CD4-positive, alpha-beta T cell treated with Interleukin-6 at 100 ng/mL for 8 hours (primary cell): Measurements from ENCODE around the gene FPR2.
"Not testable (repeated sequence)": the region's sequence is repeated elsewhere in the genome, so short reads cannot be mapped to it uniquely, and the experiment has no call there.

ENCODE experiments used
- DNase-seq: peaks from one replicate; pipeline ENCODE4 v3.0.0-alpha.2; 2020; ENCODE audit warnings: mixed read lengths, low spot score

FPR2 gene

DNA sequence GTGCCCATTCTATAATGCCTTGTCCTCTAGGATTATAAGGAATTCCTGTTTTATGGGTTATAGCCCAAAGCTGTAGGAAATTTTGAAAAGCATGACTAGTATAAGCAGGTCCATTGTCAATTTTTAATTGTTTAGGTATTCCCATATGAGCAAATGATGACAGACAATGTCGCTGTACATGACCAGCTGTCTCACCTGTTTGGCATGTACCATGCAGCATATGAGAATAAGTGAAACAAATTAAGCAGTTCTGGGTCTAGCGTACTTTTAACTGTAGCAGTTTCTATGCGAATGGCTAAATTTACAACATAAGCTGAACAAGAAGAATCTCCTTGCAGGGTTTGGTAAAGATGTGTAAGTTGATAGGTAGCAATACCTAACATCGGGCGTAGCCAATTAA, 45.6 kb downstream of the FPR2 start:
- not testable (repeated sequence) for DNase-seq

DNA sequence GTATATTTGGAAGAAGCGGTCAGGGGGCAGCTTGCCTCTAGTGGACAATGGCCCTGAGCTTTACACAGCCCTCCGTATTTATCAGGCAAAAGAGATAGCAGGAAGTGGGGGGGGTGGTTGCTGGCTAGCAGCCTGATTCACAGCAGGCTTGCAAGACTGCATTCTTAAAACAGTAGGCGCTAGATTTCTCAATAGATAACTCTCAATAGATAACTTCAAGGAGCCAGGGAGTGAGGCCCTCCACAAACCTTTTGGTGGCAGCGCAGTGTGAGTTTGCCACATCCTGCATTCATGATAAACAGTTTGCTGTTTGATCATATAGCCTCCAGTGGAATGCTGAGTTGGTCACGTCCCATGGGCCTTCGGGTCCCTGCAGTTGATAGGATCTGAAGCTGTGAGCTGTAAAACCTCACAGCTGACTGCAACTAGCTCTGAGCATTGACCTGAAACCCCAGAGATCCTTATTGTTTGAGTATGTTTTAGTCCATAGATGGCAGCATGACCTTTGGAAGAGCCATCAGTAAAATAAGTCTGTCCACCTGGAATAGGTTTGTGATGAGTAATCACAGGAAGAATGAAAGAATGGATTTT, 46.2 kb downstream of the FPR2 start:
- DNase-seq, result no peak

DNA sequence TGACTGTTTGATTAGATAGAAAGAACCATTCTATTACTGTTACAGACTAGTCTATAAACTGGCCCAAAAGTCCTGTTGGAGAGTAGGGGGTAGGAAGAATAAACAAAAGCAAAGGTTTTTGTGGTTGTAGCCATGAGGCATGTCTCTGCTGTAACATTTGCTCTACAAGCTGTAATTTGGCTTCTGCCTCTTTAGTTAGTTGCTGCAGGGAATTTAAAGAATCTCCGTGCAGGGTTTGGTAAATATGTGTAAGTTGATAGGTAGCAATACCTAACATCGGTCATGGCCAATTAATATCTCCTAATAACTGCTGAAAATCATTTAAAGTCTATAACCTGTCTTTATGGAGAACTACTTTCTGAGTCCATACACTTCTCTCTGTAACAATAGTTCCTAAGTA, 46.9 kb downstream of the FPR2 start:
- no peak for DNase-seq

DNA sequence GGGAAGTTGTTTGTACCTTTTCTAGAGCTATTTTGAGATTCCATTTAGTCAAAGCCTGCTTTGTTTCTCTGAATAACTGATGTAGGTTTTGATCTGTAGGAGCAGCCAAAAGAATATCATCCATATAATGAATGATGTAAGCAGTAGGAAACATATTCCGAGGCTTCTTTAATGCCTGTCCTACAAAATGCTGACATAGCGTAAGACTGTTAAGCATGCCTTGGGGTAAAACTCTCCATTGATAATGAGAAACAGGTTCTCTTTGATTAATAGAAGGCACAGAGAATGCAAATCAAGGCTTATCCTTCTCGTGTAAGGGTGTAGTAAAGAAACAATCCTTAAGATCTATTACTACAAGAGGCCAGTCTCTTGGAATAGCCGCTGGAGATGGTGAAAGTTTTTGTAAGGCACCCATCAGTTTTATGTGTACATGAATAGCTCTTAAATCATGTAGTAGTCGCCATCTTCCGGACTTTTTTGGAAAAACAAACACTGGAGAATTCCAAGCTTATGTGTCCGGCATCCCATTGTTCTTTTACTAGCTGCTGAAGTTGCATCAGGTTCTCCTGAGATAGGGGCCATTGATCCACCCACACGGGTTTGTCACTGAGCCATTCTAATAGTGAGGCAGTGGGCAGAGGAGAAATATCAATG, 47.5 kb downstream of the FPR2 start:
- DNase-seq, result no peak

DNA sequence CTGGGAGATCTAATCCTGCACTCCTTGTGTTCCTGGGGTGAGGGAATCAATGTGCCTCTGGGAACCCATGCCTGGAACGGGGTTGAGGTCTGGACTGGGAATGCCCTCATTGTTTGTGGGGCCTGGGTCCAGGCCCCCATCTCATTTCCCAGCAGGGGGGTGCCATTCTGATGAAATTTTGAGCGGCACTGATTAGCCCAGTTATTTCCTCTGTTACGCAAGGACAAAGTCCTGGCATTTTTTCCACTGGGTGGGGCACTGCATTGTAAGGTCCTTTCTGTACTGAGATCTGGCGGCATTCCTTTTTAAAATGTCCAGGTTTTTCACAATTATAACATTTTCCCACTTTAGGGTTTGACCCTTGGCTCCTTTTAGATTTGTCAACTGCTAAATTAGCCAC, 48.8 kb downstream of the FPR2 start:
- no peak for DNase-seq

DNA sequence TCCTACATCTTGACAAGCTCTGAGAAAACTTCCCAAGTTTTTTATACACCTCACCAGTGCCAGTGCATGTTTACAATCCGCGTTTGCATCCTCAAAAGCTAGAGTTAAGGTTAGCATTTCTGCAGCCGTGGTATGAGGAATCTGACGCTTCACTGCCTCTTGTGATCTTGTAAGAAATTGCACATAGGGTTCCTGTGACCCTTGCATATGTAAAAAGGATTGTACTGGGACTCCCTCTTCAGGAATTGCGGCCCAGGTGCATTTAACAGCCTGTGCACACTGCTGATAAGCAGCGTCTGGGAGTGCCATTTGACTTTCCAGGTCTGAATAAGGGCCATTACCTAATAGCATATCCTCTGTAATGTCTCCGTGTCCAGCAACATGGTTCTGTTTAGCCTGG, 49.2 kb downstream of the FPR2 start:
- DNase-seq, result no peak

DNA sequence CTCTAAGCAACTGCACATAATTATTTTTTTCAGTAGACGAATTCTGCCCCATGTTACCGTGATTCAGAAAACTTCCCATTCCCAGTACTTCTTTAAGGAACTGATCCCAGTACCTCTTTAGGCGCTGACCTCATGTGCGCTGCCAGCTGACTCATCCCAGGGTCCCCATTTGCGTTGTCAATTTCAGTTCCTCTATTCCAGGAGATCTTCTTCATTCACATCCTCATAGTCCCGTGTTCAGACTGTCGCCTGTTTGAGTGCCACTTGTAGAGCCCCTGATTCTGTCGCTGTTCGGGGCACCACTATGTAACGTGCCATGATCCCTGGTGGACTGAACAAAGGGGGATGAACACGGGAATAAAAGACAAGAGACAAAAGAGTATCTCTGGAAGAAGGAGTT, 50.4 kb downstream of the FPR2 start:
- DNase-seq, result no peak

DNA sequence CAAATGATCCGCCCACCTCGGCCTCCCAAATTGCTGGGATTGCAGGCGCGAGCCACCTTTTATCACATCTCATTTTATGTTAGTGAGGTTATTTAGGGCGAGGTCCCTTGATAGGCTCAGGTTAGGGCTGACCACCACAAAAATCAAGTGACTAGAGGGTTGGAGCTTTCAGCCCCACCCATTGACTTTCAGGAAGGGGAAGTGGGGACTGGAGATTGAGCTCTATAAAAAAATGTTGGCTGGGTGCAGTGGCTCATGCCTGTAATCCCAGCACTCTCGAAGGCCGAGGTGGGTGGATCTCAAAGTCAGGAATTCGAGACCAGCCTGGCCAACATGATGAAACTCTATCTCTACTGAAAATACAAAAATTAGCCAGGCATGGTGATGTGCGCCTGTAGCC, 54.1 kb downstream of the FPR2 start:
- no peak for DNase-seq

DNA sequence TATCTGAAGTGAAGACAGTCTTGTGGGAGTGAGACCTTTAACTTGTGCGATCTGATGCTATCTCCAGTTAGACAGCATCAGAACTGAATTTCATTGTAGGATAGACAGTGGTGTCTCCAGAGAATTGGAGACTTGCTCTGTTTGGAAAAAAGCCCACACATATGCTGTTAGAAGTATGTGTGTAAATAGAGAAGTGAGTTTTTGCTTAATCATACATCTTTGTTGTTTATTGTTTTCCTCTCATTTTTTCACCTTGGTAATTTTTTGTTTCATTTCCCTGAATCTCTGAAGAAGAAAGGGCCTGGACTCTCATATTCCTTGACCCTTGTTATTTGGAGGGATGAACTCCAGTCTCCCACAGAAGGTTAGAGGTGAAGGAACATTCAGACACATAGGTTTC, 55.7 kb downstream of the FPR2 start:
- DNase-seq, result no peak

DNA sequence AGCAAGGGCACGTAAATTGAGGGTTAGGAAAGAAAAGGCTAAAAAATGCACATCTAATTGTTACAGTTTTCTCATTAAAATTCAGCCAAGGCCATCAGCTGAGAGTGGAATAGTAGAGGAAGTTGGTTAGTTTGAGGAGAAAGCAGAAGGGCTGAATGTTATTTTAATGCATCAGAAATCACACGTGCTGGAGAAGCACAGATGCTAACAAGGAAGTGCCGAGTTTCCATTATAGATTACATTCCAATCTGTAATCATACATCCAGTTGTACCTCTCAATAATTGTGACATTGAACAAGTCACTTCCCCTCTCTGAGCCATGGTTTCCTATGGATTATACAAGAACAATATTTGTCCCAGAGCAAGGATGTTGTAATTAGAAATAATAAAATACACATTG, 59.0 kb downstream of the FPR2 start:
- DNase-seq, result no peak
